OCI-LY7 (cell line): ENCODE data around the gene ZFYVE9. TPM values are rescaled to one million over a fixed set of nuclear protein-coding genes. Genes with fewer than 3 reads are reported as not detected.

Experiments
- BruUV-seq: library from RNA; stranded (reverse); fragments of 400-500 nt; replicated peaks from 2 replicates; lab custom pipeline; 2021; lab: Mats Ljungman, UMichigan
- CTCF ChIA-PET: fragments of 300-600 bp; sonication (Branson Sonifier 250); formaldehyde crosslinking; loops from one replicate; lab custom pipeline; 2022; ENCODE audit warnings: antibody characterized with exemption; ENCODE audit not compliant: unreplicated experiment; lab: Charles Lee
- POLR2A ChIA-PET: fragments of 300-600 bp; sonication (Branson Sonifier 250); formaldehyde crosslinking; loops from one replicate; lab custom pipeline; 2022; ENCODE audit warnings: antibody characterized with exemption; lab: Charles Lee
- DNase-seq: peaks from one replicate; pipeline ENCODE4 v3.0.0-alpha.2; 2015; ENCODE audit warnings: low spot score
- H2AFZ ChIP-seq: fragments of 200-600 bp; sonication (generic), shearing (Covaris generic); 2 replicates; pipeline ENCODE4 v1.6.1; 2014; ENCODE audit warnings: mild to moderate bottlenecking, antibody characterized with exemption, low read length, moderate library complexity
- H3K27ac ChIP-seq: fragments of 200-600 bp; sonication (generic); 2 replicates; pipeline ENCODE4 v1.5.1; 2014; ENCODE audit warnings: mixed run types, low read depth, mild to moderate bottlenecking, moderate library complexity, low read length, inconsistent platforms; ENCODE audit not compliant: poor library complexity, severe bottlenecking
- H3K36me3 ChIP-seq: fragments of 200-600 bp; sonication (generic); 2 replicates; pipeline ENCODE4 v1.6.1; 2014; ENCODE audit warnings: mild to moderate bottlenecking, antibody characterized with exemption, low read length, moderate library complexity, mixed read lengths; ENCODE audit not compliant: insufficient read depth
- H3K4me1 ChIP-seq: fragments of 200-600 bp; sonication (generic); 2 replicates; pipeline ENCODE4 v1.5.1; 2014; ENCODE audit warnings: mild to moderate bottlenecking, low read length; ENCODE audit not compliant: insufficient read depth, poor library complexity, severe bottlenecking
- H3K4me2 ChIP-seq: fragments of 200-600 bp; sonication (generic); 2 replicates; pipeline ENCODE4 v1.6.1; 2014; ENCODE audit warnings: mild to moderate bottlenecking, low read length
- H3K4me3 ChIP-seq: fragments of 200-600 bp; sonication (generic); 2 replicates; pipeline ENCODE4 v1.5.1; 2014; ENCODE audit warnings: mild to moderate bottlenecking, low read depth, low read length; ENCODE audit not compliant: poor library complexity, severe bottlenecking
- H3K79me2 ChIP-seq: fragments of 200-600 bp; sonication (generic); 2 replicates; pipeline ENCODE4 v1.6.1; 2016; ENCODE audit warnings: low read depth, mild to moderate bottlenecking, low read length, moderate library complexity, mixed read lengths; ENCODE audit not compliant: insufficient read depth
- H3K9me2 ChIP-seq: fragments of 200-600 bp; sonication (generic); 2 replicates; pipeline ENCODE4 v1.6.1; 2016; ENCODE audit warnings: mild to moderate bottlenecking, low read length, mixed read lengths; ENCODE audit not compliant: insufficient read depth
- H3K9me3 ChIP-seq: fragments of 200-600 bp; sonication (generic); 2 replicates; pipeline ENCODE4 v1.6.1; 2014; ENCODE audit warnings: mild to moderate bottlenecking, mixed run types, low read length, mixed read lengths
- H4K20me1 ChIP-seq: fragments of 200-600 bp; sonication (generic); 2 replicates; pipeline ENCODE4 v1.6.1; 2014; ENCODE audit warnings: mild to moderate bottlenecking, antibody characterized with exemption, low read length, moderate library complexity, mixed read lengths; ENCODE audit not compliant: insufficient read depth
- EZH2phosphoT487 ChIP-seq: fragments of 200-600 bp; sonication (generic); IDR thresholded peaks from 2 replicates; pipeline ENCODE4 v1.6.1; 2018; ENCODE audit warnings: low read depth, borderline replicate concordance, mild to moderate bottlenecking, mixed run types, antibody characterized with exemption, low read length, moderate library complexity, mixed read lengths
- intact Hi-C: fragments of 100-400 bp; cut with micrococcal nuclease; formaldehyde crosslinking; loops from one replicate; pipeline ENCODE4 v1.10.0; 2022; ENCODE audit not compliant: unreplicated experiment
- total RNA-seq, 2 experiments: library from RNA; depleted of rRNA in 1 of 2; stranded (reverse); fragments of >200 nt in 1 of 2; shearing (Covaris generic) in 1 of 2; gene quantifications; 2 replicates each; pipeline ENCODE4 v1.2.3, GENCODE V29; 2014 to 2022
- TF ChIP-seq, protein P1 (sequence below): fragments of 200-600 bp; sonication (generic); conservative IDR thresholded peaks from 2 replicates; pipeline ENCODE4 v1.5.1; 2014; ENCODE audit warnings: mild to moderate bottlenecking, antibody characterized with exemption, low read length, moderate library complexity, mixed read lengths

The ZFYVE9 gene
- total RNA-seq, 2 experiments from 2014 or later: 3.7 to 5.6 TPM

DNA sequence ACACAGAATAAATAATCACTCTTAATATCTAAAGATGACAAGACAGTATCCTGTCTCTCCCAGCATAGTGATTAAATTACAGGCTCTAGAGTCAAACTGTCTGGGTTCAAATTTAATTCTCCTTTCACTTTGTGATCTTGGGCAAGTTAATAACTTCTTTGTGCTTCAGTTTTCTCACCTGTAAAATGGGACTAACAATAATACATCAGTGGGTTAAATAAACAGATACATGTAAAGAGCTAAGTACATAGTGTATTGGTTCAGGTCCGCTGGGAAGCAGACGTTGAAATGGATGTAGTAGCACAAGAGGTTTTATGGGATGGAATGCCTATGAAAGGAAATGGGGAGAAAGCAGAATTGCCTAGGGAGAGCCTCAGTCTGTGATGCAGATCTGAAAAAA, 10.7 kb downstream of the ZFYVE9 start:
- Histone ChIP-seq H3K4me2 (no peak overlapping the region), H3K4me1 (no peaks in the 10 kb centered on the region), H2AFZ (no peak overlapping the region), H3K27ac (no peak overlapping the region), H3K79me2 (no peaks in the 10 kb centered on the region), H3K4me3 (no peak overlapping the region), H3K9me3 (no peaks in the 10 kb centered on the region), H3K36me3 (no peaks in the 10 kb centered on the region), H3K9me2 (no peaks in the 10 kb centered on the region), H4K20me1 (no peaks in the 10 kb centered on the region)
- no peak for DNase-seq
- intact Hi-C loops: no loop called here
- TF ChIP-seq EZH2phosphoT487: no peak
- TF ChIP-seq, protein P1, sequence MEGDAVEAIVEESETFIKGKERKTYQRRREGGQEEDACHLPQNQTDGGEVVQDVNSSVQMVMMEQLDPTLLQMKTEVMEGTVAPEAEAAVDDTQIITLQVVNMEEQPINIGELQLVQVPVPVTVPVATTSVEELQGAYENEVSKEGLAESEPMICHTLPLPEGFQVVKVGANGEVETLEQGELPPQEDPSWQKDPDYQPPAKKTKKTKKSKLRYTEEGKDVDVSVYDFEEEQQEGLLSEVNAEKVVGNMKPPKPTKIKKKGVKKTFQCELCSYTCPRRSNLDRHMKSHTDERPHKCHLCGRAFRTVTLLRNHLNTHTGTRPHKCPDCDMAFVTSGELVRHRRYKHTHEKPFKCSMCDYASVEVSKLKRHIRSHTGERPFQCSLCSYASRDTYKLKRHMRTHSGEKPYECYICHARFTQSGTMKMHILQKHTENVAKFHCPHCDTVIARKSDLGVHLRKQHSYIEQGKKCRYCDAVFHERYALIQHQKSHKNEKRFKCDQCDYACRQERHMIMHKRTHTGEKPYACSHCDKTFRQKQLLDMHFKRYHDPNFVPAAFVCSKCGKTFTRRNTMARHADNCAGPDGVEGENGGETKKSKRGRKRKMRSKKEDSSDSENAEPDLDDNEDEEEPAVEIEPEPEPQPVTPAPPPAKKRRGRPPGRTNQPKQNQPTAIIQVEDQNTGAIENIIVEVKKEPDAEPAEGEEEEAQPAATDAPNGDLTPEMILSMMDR: no peak
- no TSS peak for BruUV-seq
- POLR2A ChIA-PET: no interaction called here
- CTCF ChIA-PET: no interaction called here

DNA sequence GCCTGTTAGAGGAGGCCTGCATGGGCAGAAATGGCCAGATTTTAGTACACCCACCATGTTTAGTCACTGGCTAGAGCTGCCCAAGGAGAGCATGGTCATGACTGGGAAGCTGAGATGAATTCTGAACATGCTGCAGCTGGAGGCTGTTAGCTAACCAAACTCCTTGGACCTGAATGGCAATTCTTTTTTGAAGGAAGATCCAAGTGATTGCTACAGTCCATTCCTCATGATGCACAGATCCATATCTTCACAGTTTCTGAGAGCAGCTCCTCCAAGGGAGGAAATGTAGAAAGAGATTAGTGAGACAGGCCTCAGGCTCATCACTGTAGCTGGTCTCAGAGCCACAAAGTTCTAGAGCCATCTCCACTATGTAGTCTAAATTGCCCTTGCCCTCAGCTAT, 11.1 kb downstream of the ZFYVE9 start:
- TF ChIP-seq EZH2phosphoT487: no peak
- TF ChIP-seq, protein P1: no peak
- POLR2A ChIA-PET: no interaction called here
- no peaks in the 10 kb centered on the region for H3K9me2 ChIP-seq

DNA sequence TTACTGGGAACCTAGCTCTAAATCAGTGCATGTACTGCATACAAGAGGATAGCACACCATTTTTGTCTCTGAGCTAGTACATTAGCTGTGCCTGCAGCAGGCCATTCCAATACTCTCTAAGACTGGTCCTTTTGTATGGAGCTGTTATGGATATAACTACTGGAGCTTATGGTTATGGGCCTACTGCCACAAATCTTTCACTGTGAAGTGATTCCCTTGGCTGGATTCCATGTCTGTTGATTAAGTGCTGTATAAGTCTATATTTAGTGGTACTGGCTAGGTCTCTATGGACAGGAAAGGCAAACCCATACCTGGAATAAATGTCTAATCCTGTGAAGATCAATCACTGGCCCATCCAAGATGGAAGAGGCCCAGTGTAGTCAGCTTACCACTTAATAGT, 12.0 kb downstream of the ZFYVE9 start:
- intact Hi-C loops: no loop called here
- H2AFZ ChIP-seq: no peak overlapping the region
- no peaks in the 10 kb centered on the region for H3K9me3 ChIP-seq
- TF ChIP-seq, protein P1: no peak
- no peak for TF ChIP-seq EZH2phosphoT487
- no peaks in the 10 kb centered on the region for H3K79me2 ChIP-seq
- H3K36me3 ChIP-seq: no peaks in the 10 kb centered on the region
- no peaks in the 10 kb centered on the region for H3K4me1 ChIP-seq
- no peaks in the 10 kb centered on the region for H3K9me2 ChIP-seq
- no peak overlapping the region for H3K4me2 ChIP-seq
- H4K20me1 ChIP-seq: no peaks in the 10 kb centered on the region
- CTCF ChIA-PET: no interaction called here
- POLR2A ChIA-PET: no interaction called here
- BruUV-seq: no TSS peak
- H3K4me3 ChIP-seq: no peak overlapping the region
- DNase-seq: no peak
- H3K27ac ChIP-seq: no peak overlapping the region

More for the DNA sequence above, 11.1 kb downstream of the ZFYVE9 start:
- Histone ChIP-seq H3K4me3 (no peak overlapping the region), H3K4me2 (no peak overlapping the region), H3K4me1 (no peaks in the 10 kb centered on the region), H3K79me2 (no peaks in the 10 kb centered on the region), H3K27ac (no peak overlapping the region), H3K9me3 (no peaks in the 10 kb centered on the region), H4K20me1 (no peaks in the 10 kb centered on the region), H3K36me3 (no peaks in the 10 kb centered on the region), H2AFZ (no peak overlapping the region)
- intact Hi-C loops: no loop called here
- CTCF ChIA-PET: no interaction called here
- no TSS peak for BruUV-seq
- DNase-seq: no peak
